Right atrium auricular region (tissue), 2 donors: ENCODE data around the gene ADCK2. TPM values are rescaled to one million over a fixed set of nuclear protein-coding genes. Genes with fewer than 3 reads are reported as not detected.
A peak's percentile ranks its signal among the peaks of the same experiment; 100 is the strongest.

Experiments
- DNase-seq: peaks from one replicate; pipeline ENCODE4 v3.0.0-alpha.2; 2019; ENCODE audit warnings: low spot score
- H3K27ac ChIP-seq, 2 donors: fragments of 200-600 bp; sonication (generic); 1 replicate in 1 of 2; 2 replicates in 1 of 2; pipeline ENCODE4 v1.5.1; 2016 to 2019
- H3K27me3 ChIP-seq, 2 donors: fragments of 200-600 bp; sonication (generic); one replicate each; pipeline versions ENCODE4 v1.5.1 to v1.6.0; 2017 to 2019
- H3K36me3 ChIP-seq: fragments of 200-600 bp; sonication (generic); one replicate; pipeline ENCODE4 v1.5.1; 2016
- H3K4me1 ChIP-seq, 2 donors: fragments of 200-600 bp; sonication (generic); one replicate each; pipeline versions ENCODE4 v1.5.1 to v1.6.0; 2017 to 2019
- H3K4me3 ChIP-seq, 2 donors: fragments of 200-600 bp; sonication (generic); 1 replicate in 1 of 2; 2 replicates in 1 of 2; pipeline ENCODE4 v1.5.1; 2017 to 2019; ENCODE audit warnings: mild to moderate bottlenecking in 1 of 2, moderate library complexity in 1 of 2
- H3K9me3 ChIP-seq, 2 donors: fragments of 200-600 bp; sonication (generic); one replicate each; pipeline ENCODE4 v1.5.1; 2019
- CTCF ChIP-seq, 2 donors: fragments of 200-600 bp; sonication (generic); IDR thresholded peaks; one replicate each; pipeline ENCODE4 v1.5.1; 2019; ENCODE audit warnings: antibody characterized with exemption in 2 of 2
- total RNA-seq, 2 donors: library from RNA; depleted of rRNA; stranded (reverse); fragments of >200 nt; gene quantifications; one replicate each; pipeline ENCODE4 v1.1.0, GENCODE V29; 2016

The ADCK2 gene
- total RNA-seq, 2 donors from 2014 or later = 16.6 to 21.8 TPM

- Histone ChIP-seq H3K27ac (no peak overlapping the region), H3K36me3 (no peaks in the 10 kb centered on the region), H3K9me3 (no peaks in the 10 kb centered on the region), H3K4me3 (no peak overlapping the region), H3K4me1 (peaks cover 0 to 13% of the 10 kb centered on the region in 2 donors), H3K27me3 (no peaks in the 10 kb centered on the region)
- peak in 1 of 2 donors; percentile 22 for TF ChIP-seq CTCF (IDR thresholded peaks at IDR 0.05)
- DNase-seq = no peak
Measured at GRCh38 chr7:140645166-140645900, 27.4 kb upstream of the ADCK2 start.

- Histone ChIP-seq H3K27me3 (no peaks in the 10 kb centered on the region), H3K27ac (no peak overlapping the region), H3K36me3 (no peaks in the 10 kb centered on the region), H3K4me1 (no peaks in the 10 kb centered on the region), H3K9me3 (no peaks in the 10 kb centered on the region), H3K4me3 (no peak overlapping the region)
- peak; percentile 33 to 69 for TF ChIP-seq CTCF (IDR thresholded peaks at IDR 0.05)
- no peak for DNase-seq
Measured at GRCh38 chr7:140646931-140647647, 25.7 kb upstream of the ADCK2 start.

- H3K4me1 ChIP-seq = peaks cover 0 to 4% of the 10 kb centered on the region in 2 donors
- no peak for DNase-seq
- H3K36me3 ChIP-seq = no peaks in the 10 kb centered on the region
- no peak overlapping the region for H3K27ac ChIP-seq
- H3K9me3 ChIP-seq = no peaks in the 10 kb centered on the region
- TF ChIP-seq CTCF (IDR thresholded peaks at IDR 0.05) = no peak
- no peak overlapping the region for H3K4me3 ChIP-seq
- H3K27me3 ChIP-seq = no peaks in the 10 kb centered on the region
Measured at GRCh38 chr7:140649556-140650205, 23.1 kb upstream of the ADCK2 start.

- no peaks in the 10 kb centered on the region for H3K9me3 ChIP-seq
- no peak overlapping the region for H3K27ac ChIP-seq
- no peak for DNase-seq
- TF ChIP-seq CTCF (IDR thresholded peaks at IDR 0.05) = no peak
- H3K36me3 ChIP-seq = no peaks in the 10 kb centered on the region
- peaks cover 0 to 4% of the 10 kb centered on the region in 2 donors for H3K4me1 ChIP-seq
- no peaks in the 10 kb centered on the region for H3K27me3 ChIP-seq
- H3K4me3 ChIP-seq = no peak overlapping the region
Measured at GRCh38 chr7:140650367-140650766, 22.4 kb upstream of the ADCK2 start.

GRCh38 chr7:140653319-140654108 lies 19.2 kb upstream of the ADCK2 start:
- H3K27ac ChIP-seq = no peak overlapping the region
- no peak overlapping the region for H3K4me3 ChIP-seq
- TF ChIP-seq CTCF (IDR thresholded peaks at IDR 0.05) = peak; percentile 82 to 95
- no peaks in the 10 kb centered on the region for H3K27me3 ChIP-seq
- no peaks in the 10 kb centered on the region for H3K9me3 ChIP-seq
- H3K4me1 ChIP-seq = peaks cover 0 to 21% of the 10 kb centered on the region in 2 donors
- no peak for DNase-seq
- no peaks in the 10 kb centered on the region for H3K36me3 ChIP-seq
